Suprapubic skin (tissue), 4 donors: Measurements from ENCODE around the gene MCM9.

Experiments used
- EP300 ChIP-seq: sonication (generic); formaldehyde crosslinking; IDR thresholded peaks from one replicate; pipeline ENCODE4 v1.6.1; 2017; ENCODE audit warnings: antibody characterized with exemption
- POLR2A ChIP-seq, 2 donors: fragments of 450-650 bp; IDR thresholded peaks; one replicate each; pipeline ENCODE4 v1.6.1; 2017; ENCODE audit warnings: antibody characterized with exemption in 2 of 2, mild to moderate bottlenecking in 2 of 2, moderate library complexity in 2 of 2
- POLR2AphosphoS5 ChIP-seq, 3 donors: sonication (generic); formaldehyde crosslinking; IDR thresholded peaks; one replicate each; pipeline ENCODE4 v1.6.1; 2017; ENCODE audit warnings: antibody characterized with exemption in 3 of 3
- TF ChIP-seq, protein P1 (sequence below), 2 donors: fragments of 200-600 bp in 1 of 2; fragments of 450-650 bp in 1 of 2; sonication (generic) in 1 of 2; IDR thresholded peaks; one replicate each; pipeline ENCODE4 v1.5.1; 2016 to 2019; ENCODE audit warnings: antibody characterized with exemption in 2 of 2, mild to moderate bottlenecking in 1 of 2, moderate library complexity in 1 of 2

DNA sequence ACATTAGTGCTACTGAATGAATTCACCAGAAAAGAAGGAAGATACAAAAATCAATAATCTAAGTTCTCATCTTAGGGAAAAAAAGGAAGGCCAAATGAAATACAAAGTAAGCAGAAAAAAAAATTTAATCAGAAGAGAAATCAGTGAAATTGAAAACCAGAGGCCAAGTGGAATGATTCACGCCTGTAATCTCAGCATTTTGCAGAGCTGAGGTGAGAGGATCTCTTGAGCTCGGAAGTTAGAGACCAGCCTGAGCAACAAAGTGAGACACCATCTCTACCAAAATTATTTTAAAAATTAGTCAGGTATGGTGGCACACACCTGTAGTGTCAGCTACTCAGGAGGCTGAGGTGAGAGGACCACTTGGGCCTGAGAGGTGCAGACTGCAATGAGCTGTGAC is 62.2 kb downstream of the MCM9 start:
- TF ChIP-seq, protein P1, sequence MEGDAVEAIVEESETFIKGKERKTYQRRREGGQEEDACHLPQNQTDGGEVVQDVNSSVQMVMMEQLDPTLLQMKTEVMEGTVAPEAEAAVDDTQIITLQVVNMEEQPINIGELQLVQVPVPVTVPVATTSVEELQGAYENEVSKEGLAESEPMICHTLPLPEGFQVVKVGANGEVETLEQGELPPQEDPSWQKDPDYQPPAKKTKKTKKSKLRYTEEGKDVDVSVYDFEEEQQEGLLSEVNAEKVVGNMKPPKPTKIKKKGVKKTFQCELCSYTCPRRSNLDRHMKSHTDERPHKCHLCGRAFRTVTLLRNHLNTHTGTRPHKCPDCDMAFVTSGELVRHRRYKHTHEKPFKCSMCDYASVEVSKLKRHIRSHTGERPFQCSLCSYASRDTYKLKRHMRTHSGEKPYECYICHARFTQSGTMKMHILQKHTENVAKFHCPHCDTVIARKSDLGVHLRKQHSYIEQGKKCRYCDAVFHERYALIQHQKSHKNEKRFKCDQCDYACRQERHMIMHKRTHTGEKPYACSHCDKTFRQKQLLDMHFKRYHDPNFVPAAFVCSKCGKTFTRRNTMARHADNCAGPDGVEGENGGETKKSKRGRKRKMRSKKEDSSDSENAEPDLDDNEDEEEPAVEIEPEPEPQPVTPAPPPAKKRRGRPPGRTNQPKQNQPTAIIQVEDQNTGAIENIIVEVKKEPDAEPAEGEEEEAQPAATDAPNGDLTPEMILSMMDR (IDR thresholded peaks at IDR 0.05) = no peak
- TF ChIP-seq POLR2A (IDR thresholded peaks at IDR 0.05) = no peak
- TF ChIP-seq EP300 = no peak
- TF ChIP-seq POLR2AphosphoS5 (IDR thresholded peaks at IDR 0.05) = no peak
